GM18498 (cell line): ENCODE measurements around the gene TNIK.

ENCODE experiments used
- ATAC-seq: cut with Tn5 transposase; IDR thresholded peaks from one replicate; pipeline ENCODE4 v1.9.1; 2021; ENCODE audit warnings: mild to moderate bottlenecking, moderate library complexity; ENCODE audit not compliant: unreplicated experiment

Gene TNIK

GRCh38 chr3:171115667-171116066, 344.5 kb downstream of the TNIK start:
- no peak for ATAC-seq

GRCh38 chr3:171113716-171114115, 346.5 kb downstream of the TNIK start:
- ATAC-seq: no peak

- ATAC-seq: no peak
These were observed 349.5 kb downstream of the TNIK start for GRCh38 chr3:171110715-171111114.

GRCh38 chr3:171108066-171108465, 352.1 kb downstream of the TNIK start:
- no peak for ATAC-seq

GRCh38 chr3:171103185-171103584, 357.0 kb downstream of the TNIK start:
- no peak for ATAC-seq

- no peak for ATAC-seq
These were observed 358.1 kb downstream of the TNIK start for GRCh38 chr3:171101982-171102641.

- ATAC-seq: no peak
These were observed 360.3 kb downstream of the TNIK start for GRCh38 chr3:171099911-171100310.

- peak; percentile 97 for ATAC-seq
These were observed 365.1 kb downstream of the TNIK start for GRCh38 chr3:171095063-171095462.

- no peak for ATAC-seq
These were observed 365.8 kb downstream of the TNIK start for GRCh38 chr3:171094411-171094810.

- no peak for ATAC-seq
These were observed 366.7 kb downstream of the TNIK start for GRCh38 chr3:171093462-171093861.

- ATAC-seq: no peak
These were observed 367.7 kb downstream of the TNIK start for GRCh38 chr3:171092467-171092911.

- no peak for ATAC-seq
These were observed 369.9 kb downstream of the TNIK start for GRCh38 chr3:171090321-171090720.

GRCh38 chr3:171088964-171089754, 371.0 kb downstream of the TNIK start:
- no peak for ATAC-seq

GRCh38 chr3:171088496-171088895, 371.7 kb downstream of the TNIK start:
- no peak for ATAC-seq

- no peak for ATAC-seq
These were observed 373.3 kb downstream of the TNIK start for GRCh38 chr3:171086914-171087313.

- no peak for ATAC-seq
These were observed 382.9 kb downstream of the TNIK start for GRCh38 chr3:171077261-171077660.

- ATAC-seq: no peak
These were observed 387.8 kb downstream of the TNIK start for GRCh38 chr3:171072432-171072831.

GRCh38 chr3:171068658-171069057, 391.5 kb downstream of the TNIK start:
- ATAC-seq: no peak

- ATAC-seq: no peak
These were observed 394.0 kb downstream of the TNIK start for GRCh38 chr3:171066206-171066605.

- no peak for ATAC-seq
These were observed 394.5 kb downstream of the TNIK start for GRCh38 chr3:171065732-171066131.

GRCh38 chr3:171064461-171064860, 395.7 kb downstream of the TNIK start:
- ATAC-seq: no peak

GRCh38 chr3:171061749-171062148, 398.5 kb downstream of the TNIK start:
- ATAC-seq: no peak
